NCI-H69 (cell line): ENCODE measurements around the gene BRINP3.

Source experiments
- DNase-seq: peaks from one replicate; lab custom pipeline; 2025; lab: John Stamatoyannopoulos, UW

BRINP3 gene

GRCh38 chr1:190452272-190452848 is 25.3 kb downstream of the BRINP3 start:
- peak; percentile 80 for DNase-seq

- DNase-seq: no peak
These were observed 33.2 kb downstream of the BRINP3 start for GRCh38 chr1:190444464-190444863.

GRCh38 chr1:190439447-190439846 is 38.2 kb downstream of the BRINP3 start:
- DNase-seq: no peak

- peak; percentile 67 for DNase-seq
These were observed 41.0 kb downstream of the BRINP3 start for GRCh38 chr1:190436615-190437014.

GRCh38 chr1:190429932-190430331 is 47.7 kb downstream of the BRINP3 start:
- peak; percentile 15 for DNase-seq

GRCh38 chr1:190429141-190429540 is 48.5 kb downstream of the BRINP3 start:
- no peak for DNase-seq

GRCh38 chr1:190416239-190416638 is 61.4 kb downstream of the BRINP3 start:
- DNase-seq: peak; percentile 55

GRCh38 chr1:190413142-190413541 is 64.5 kb downstream of the BRINP3 start:
- no peak for DNase-seq

- DNase-seq: no peak
These were observed 74.3 kb downstream of the BRINP3 start for GRCh38 chr1:190403402-190403801.

- no peak for DNase-seq
These were observed 78.4 kb downstream of the BRINP3 start for GRCh38 chr1:190399233-190399632.

- peak; percentile 63 for DNase-seq
These were observed 86.1 kb downstream of the BRINP3 start for GRCh38 chr1:190391582-190391981.

- DNase-seq: no peak
These were observed 99.7 kb downstream of the BRINP3 start for GRCh38 chr1:190377991-190378390.

- DNase-seq: no peak
These were observed 100.4 kb downstream of the BRINP3 start for GRCh38 chr1:190377294-190377693.

GRCh38 chr1:190376044-190376443 is 101.6 kb downstream of the BRINP3 start:
- DNase-seq: no peak

GRCh38 chr1:190373705-190374336 is 103.8 kb downstream of the BRINP3 start:
- peak; percentile 65 for DNase-seq

- DNase-seq: no peak
These were observed 110.5 kb downstream of the BRINP3 start for GRCh38 chr1:190367200-190367599.

GRCh38 chr1:190365283-190365682 is 112.4 kb downstream of the BRINP3 start:
- no peak for DNase-seq

- no peak for DNase-seq
These were observed 124.0 kb downstream of the BRINP3 start for GRCh38 chr1:190353538-190354101.

GRCh38 chr1:190344454-190344853 is 133.2 kb downstream of the BRINP3 start:
- DNase-seq: no peak

GRCh38 chr1:190338829-190339228 is 138.8 kb downstream of the BRINP3 start:
- no peak for DNase-seq

- DNase-seq: no peak
These were observed 148.8 kb downstream of the BRINP3 start for GRCh38 chr1:190328871-190329270.

GRCh38 chr1:190328361-190328760 is 149.3 kb downstream of the BRINP3 start:
- DNase-seq: no peak

- DNase-seq: no peak
These were observed 150.4 kb downstream of the BRINP3 start for GRCh38 chr1:190327271-190327670.

GRCh38 chr1:190323530-190323929 is 154.1 kb downstream of the BRINP3 start:
- DNase-seq: no peak
